HG03432 (cell line): ENCODE measurements around the gene TMEM209.
"Not testable (repeated sequence)": the region's sequence is repeated elsewhere in the genome, so short reads cannot be mapped to it uniquely, and the experiment has no call there.

Experiments used
- ATAC-seq: cut with Tn5 transposase; IDR thresholded peaks from one replicate; pipeline ENCODE4 v1.9.1; 2021; ENCODE audit warnings: mild to moderate bottlenecking, moderate library complexity; ENCODE audit not compliant: unreplicated experiment

The TMEM209 gene

DNA sequence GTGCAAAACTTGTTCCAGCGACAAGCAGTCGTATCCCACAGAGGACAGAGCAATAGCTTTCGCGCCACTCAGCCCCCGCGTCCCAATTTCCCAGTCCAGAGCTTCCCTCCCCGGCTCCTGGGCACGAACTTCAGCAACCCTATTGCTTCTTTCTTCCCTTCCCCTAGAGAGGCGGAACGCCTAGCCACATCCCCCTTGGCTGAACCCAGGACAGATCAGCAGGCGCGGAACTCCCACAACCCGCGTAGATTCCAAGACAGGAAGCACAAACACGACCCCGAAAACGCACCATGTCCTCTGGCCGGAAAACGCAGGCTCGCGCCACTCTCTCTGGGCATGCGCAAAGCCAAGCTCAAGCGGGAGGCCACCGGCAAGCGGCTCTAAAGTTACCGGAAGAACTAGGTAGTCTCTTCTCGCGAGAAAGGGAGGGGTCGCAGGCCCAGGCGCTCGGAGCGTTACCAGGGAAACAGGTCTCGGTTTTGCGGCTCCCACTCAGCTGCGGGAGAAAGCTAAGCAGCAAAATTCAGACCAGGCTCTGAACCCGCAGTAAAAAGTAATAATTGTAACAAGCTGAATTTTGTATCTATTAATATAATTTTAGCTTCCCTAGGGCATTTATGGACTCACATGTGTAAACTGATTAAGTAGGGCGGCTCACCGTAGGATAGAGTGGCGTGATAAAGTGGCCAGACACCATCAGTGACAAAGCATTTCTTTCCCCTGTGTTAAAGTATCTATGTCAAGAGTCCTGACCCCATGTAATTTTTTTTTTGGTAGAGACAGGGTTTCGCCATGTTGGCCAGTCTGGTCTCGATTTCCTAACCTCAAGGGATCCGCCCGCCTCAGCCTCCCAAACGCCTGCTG, at the start of gene TMEM209:
TSS of gene TMEM209 (minus strand) at position 323 of the 864 bp plus-strand sequence. CDS start at position 292, 31 bp downstream.
- ATAC-seq, result peak; percentile 99

DNA sequence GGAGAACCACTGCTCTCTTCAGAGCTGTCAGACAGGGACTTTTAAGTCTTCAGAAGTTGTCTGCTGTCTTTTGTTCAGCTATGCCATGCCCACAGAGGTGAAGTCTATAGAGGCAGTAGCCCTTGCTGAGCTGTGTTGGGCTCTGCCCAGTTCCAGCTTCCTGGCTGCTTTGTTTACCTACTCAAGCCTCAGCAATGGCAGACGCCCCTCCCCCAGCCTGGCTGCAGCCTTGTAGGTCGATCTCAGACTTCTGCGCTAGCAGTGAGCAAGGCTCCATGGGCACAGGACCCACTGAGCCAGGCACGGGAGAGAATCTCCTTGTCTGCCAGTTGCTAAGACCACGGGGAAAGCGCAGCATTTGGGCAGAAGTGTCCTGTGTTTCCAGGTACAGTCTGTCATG, 49.3 kb upstream of the TMEM209 start:
- ATAC-seq, result no peak

DNA sequence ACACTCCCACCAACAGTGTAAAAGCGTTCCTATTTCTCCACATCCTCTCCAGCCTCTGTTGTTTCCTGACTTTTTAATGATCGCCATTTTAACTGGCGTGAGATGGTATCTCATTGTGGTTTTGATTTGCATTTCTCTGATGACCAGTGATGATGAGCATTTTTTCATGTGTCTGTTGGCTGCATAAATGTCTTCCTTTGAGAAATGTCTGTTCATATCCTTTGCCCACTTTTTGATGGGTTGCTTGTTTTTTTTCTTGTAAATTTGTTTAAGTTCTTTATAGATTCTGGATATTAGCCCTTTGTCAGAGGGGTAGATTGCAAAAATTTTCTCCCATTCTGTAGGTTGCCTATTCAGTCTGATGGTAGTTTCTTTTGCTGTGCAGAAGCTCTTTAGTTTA, 44.4 kb upstream of the TMEM209 start:
- not testable (repeated sequence) for ATAC-seq

DNA sequence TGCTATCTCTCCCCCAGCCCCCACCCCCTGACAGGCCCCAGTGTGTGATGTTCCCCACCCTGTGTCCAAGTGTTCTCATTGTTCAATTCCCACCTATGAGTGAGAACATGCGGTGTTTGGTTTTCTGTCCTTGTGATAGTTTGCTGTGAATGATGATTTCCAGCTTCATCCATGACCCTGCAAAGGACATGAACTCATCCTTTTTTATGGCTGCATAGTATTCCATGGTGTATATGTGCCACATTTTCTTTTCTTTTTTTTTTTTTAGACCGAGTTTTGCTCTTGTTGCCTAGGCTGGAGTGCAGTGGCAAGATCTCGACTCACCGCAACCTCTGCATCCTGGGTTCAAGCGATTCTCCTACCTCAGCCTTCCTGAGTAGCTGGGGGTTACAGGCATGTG, 43.6 kb upstream of the TMEM209 start:
- ATAC-seq, result not testable (repeated sequence)

DNA sequence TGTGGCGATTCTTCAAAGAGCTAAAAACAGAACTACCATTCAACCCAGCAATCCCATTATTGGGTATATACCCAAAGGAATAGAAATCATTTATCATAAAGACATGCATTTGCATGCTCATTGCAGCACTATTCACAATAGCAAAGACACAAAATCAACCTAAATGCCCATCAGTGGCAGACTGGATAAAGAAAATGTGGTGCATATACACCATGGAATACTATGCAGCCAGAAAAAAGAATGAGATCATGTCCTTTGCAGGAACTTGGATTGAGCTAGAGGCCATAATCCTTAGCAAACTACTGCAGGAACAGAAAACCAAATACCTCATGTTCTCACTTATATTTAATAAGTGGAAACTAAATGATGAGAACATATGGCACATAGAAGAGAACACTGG, 41.3 kb upstream of the TMEM209 start:
- not testable (repeated sequence) for ATAC-seq

DNA sequence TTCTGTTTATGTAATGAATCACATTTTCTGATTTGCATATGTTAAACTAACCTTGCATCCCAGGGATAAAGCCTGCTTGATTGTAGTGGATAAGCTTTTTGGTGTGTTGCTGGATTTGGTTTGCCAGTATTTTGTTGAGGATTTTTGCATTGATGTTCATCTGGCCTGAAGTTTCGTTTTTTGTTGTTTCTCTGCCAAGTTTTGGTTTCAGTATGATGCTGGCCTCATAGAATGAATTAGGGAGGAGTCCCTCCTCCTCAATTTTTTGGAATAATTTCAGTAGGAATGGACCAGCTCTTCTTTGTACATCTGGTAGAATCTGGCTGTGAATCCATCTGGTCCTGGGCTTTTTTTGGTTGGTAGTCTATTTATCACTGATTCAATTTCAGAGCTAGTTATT, 38.3 kb upstream of the TMEM209 start:
- not testable (repeated sequence) for ATAC-seq

DNA sequence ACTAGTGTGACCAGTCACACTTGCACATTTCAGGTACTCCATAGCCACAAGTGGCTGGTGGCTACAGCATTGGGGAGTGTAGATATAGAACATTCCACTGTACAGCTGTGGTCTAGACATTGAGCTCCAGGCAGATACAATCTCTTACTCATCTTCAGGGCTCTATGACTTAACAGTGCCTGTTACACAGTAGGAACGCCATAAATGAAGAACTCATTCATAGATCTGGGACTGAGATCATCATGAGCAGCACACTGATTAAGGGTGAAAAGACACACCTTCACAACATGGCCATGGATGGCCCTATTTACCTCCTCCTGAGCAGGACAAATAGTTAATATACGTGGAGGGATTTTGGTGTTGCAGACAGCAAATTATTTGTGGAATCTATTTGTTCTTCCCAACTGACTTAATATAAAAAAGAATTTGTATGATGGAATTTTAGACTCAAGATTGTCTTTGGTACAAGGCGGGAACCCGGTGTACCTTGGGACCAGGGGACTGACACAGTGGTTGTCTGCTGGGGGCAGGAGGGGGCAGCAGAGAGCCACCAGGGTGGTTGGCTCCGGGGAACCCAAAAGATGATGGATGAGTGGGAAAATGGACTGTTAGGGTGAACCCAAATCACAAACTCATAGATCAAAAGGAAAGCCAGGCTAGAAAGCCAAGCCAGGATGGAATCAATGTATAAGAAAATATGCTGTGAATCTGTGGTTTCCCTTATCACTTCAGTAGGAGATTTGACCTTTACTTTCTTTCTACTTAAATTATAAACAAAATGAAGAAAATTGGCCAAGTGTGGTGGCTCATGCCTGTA, 37.2 kb upstream of the TMEM209 start:
- ATAC-seq, result peak; percentile 64

DNA sequence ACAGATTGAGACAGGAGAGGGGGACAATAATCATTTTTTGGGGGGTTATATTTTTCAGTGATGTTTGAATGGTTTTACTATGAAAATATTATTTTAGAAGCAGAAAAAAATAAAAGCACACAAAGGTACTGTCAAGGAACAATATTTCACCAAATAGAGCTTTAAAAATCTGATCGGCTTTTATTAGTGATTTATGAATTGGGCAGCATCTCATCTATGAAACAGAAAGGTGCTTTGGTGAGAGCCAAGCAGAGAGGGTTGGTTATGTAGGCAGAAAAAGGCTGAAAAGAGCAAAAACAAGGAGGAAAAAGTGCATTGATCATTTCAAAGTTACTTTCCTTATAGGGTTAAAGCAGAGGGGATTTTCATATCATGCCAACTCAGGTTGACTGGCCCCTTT, 35.0 kb upstream of the TMEM209 start:
- no peak for ATAC-seq

DNA sequence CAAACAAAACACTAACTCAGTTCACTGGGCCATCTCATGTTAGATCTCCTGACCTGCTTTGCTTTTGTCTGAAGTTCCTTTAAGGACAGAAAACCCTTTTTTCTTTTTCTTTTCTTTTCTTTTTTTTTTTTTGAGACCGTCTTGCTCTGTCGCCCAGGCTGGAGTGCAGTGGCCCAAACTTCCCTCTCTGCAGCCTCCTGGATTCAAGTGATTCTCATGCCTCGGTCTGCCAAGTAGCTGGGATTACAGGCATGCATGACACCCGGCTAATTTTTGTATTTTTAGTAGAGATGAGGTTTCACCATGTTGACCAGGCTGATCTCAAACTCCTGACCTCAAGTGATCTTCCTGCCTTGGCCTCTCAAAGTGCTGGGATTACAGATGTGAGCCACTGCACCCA, 31.2 kb upstream of the TMEM209 start:
- ATAC-seq, result not testable (repeated sequence)

DNA sequence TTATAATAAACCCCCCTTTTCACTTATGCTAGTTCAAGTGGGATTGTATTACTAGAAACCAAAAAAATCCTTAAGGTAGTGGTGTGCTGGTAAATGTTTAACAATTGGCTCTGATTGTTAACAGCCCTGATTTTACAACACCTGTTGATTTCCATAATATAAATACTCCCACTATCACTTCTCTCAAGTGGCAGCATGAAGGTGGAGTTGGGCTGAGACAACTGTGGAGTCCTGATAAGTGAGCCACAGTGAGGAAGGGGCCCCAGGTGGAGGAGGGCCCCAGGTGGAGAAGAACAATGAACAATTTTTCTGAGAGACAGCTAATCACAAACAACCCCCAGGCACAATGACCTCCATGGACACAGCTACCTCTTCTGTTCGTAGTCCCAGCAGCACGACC, 28.9 kb upstream of the TMEM209 start:
- ATAC-seq, result no peak

DNA sequence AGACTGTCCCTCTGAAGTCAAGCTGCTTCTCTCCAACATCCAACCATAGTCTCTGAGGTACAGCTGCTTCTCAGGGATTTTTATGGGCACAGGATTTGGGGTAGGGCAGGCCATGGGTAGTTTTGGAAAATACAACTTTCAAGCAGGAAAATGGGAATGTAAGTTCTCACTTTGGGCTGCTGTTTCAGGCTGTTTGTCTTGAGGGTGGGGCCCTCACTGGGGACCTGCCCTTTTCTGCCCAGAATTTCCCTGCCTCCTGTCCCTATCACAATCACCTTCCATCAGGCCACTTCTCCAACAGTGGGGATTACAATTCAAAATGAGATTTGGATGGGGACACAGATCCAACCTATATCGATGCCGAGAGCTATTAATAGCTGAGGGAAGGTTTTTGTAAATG, 27.0 kb upstream of the TMEM209 start:
- no peak for ATAC-seq

DNA sequence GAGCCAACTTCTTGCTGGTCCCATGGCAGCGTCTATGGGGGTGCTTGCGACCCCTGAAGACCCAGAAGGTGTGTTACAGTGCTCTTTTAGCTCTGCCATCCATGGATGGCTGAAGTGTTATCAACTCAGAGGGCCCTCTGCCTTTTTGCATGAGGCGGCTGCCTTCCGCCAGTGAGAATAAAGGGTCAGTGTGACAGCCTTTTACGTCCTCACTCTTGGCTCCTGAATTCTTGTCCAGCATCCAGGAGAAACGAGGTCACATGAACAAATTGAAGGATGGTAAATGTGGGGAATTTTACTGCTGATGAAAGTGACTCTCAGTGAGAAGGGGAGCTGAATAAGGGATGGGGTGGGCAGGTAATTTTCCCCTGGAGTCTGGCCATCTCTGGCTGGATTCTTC, 26.6 kb upstream of the TMEM209 start:
- no peak for ATAC-seq

DNA sequence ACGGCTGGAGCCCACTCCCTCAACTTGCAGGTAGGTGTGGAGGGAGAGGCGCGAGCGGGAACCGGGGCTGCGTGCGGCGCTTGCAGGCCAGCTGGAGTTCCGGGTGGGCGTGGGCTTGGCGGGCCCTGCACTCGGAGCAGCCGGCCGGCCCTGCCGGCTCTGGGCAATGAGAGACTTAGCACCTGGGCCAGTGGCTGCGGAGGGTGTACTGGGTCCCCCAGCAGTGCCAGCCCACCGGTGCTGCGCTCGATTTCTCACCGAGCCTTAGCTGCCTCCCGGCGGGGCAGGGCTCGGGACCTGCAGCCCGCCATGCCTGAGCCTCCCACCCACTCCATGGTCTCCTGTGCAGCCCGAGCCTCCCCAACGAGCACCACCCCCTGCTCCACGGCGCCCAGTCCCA, 24.8 kb upstream of the TMEM209 start:
- ATAC-seq, result not testable (repeated sequence)

DNA sequence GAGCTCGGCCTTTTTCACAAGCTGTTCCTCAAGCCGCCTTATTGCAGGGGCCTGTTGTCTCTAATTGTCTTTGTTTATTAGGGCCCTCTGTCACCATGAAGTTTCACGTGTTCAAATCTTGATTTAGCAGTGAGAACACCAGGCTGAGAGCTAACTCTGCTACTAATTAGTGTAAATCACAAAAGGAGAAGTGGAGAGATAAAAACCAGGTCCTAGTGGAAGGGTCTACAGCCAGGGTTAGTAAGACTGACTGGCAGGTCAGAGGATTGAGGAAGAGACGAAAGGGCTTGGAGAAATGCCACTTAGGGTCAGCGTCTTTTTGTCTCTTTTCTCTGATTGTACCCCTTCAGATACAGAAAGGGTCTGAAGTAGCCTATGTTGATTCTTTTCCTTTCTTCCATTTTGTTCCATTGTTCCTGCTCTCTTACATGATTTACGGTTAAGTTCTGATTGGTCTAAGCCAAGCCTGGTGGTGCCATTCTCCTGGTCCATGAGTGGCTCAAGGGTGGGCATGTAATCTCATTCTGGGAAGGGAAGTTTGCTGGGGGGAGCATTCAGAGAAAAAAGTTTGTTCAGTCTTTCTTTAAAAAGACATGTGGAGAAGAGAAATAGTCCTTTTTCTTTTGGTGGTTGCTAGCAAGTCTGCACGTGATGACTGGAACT, 23.8 kb upstream of the TMEM209 start:
- no peak for ATAC-seq

DNA sequence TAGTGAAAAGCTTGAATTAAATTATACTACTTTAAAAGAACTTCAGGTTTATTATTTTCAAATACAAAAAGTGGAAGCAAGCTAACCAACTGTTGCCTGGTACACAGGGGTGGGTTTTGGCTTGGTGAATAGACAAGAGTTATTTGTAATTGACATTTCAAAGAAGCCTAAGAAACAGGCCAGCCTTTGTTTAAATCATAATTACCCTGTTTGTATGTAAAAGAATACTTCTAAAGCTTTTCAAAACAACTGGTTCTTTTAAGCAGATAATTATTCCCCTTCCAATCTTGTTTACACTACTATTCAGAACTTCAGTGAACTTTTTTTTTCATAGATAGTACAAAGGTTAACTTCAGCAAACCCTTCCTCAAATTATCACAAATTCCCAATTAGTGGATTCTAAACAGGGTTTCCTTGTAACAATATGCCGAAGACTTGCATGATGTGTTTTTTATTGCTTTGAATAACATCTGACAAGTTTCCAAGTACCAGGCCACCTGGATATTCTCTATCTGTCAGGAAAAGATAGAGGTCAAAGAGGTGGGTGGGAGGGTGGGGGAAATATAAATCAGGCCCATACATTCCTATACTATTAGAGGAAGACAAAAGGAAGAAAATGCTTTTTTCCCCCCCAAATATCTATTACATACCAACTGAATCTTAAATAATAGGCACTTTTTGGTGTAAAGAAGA, 22.8 kb upstream of the TMEM209 start:
- no peak for ATAC-seq

DNA sequence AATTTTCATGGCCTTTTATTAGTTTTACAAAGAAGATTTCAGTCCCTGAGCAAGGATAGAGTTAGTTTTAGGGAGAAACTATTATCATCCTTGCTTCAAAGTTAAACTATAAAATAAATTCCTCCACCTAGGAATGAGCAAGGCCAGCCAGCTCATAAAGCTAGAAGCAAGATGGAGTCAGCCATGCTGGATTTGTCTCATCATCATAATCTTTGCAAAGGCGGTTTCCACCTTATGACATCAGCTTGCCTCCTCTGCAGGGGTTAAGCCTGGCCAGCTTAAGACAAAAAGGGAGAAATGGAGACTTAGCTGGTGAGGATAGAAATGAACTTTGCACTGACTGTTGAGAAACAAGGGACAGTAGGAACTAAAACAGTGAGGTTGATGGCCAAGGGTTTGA, 21.1 kb upstream of the TMEM209 start:
- no peak for ATAC-seq

DNA sequence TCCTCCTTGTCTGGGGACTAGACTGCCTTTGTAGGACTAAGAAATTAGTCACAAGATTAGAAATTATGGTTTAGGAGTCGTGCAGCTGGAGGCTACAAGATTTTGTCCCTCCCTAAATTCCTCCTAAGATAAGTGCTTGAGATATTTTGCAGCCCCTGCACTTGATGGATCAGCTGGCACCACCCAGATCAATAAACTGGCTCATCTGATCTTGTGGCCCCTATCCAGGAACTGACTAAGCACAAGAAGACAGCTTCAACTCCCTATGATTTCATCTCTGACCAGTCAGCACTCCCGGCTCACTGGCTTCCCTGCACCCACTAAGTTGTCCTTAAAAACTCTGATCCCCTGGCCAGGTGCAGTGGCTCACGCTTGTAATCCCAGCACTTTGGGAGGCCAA, 19.7 kb upstream of the TMEM209 start:
- ATAC-seq, result not testable (repeated sequence)

DNA sequence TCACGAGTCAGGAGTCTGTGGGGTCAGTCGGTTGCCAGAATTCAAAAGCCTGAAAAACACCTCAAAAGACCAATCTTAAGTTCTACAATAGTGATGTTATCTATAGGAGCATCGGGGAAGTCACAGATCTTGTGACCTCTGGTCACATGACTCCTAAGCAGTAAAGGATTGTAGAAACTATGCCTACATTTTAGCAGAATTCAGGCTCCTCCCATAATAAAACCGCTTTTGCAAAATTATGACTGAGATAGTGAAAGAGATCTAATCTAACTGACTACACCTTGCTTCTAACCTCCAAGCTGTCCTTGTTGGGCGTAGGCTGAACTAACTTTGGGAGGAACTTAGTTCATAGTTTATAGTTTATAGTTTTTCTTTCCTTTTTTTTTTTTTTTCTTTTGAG, 19.0 kb upstream of the TMEM209 start:
- ATAC-seq, result no peak

DNA sequence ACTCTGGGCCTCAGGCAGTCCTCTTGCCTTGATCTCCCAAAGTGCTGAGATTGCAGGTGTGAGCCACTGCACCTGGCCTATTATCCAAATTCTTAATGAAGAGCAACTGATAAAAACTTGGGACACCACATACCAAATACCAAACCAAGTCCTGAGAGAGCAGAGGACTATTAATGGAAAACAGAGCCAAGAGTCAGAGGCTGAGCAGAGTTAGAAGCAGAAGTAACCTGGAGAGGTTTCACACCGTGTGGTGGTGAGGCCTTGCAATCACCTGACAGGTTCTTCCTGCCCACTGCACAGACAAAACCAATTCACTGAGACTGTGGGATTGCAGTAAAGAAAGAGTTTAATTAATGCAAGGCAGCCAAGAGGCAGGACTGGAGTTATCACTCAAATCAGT, 18.4 kb upstream of the TMEM209 start:
- ATAC-seq, result no peak

DNA sequence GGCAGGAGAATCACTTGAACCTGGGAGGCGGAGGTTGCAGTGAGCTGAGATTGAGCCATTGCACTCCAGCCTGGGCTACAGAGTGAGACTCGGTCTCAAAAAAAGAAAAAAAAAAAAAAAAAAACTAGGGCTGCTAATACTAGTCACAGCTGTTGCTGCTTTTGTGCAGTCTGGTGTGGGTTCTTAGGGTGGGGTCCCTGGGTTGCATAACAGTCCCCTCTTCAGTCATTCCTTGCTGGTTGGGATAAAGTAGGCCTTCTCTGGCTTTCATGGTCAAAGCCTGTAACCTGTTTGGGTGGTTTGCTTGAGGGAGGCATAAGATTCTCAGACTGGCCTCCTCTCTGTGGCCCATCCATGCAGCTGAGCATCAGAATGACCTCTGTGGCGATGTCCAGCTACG, 16.5 kb upstream of the TMEM209 start:
- no peak for ATAC-seq

DNA sequence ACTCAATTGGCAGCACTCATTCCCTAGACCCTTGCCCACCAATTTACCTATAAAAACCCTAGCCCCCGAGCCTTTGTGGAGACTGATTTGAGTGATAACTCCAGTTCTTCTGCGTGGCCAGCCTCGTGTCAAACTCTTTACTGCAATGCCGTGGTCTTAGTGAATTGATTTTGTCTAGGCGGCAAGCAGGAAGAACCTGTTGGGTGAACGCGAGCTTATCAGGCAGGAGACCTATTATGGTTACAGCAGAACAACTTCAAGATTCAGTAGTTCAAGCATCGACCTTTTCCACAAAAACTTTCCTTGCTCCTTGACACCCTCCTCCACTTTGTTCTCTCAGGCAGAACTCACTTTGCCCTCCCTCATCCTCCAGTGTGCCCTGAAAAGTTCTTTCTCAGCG, 14.7 kb upstream of the TMEM209 start:
- ATAC-seq, result no peak
